Stimulated activated effector memory CD8-positive, alpha-beta T cell treated with anti-CD3 and anti-CD28 coated beads, Interleukin-12 subunit alpha, Interleukin-12 subunit beta, amount 100 ng/mL, for 72 hours (primary cell): ENCODE measurements around the gene SNX24.

Experiments used
- ATAC-seq: fragments of 150-1000 bp; cut with Tn5 transposase; 2 replicates; pipeline ENCODE4 v1.10.0; 2021
- DNase-seq, 2 donors: peaks; one replicate each; pipeline ENCODE4 v3.0.0; 2021 to 2022; ENCODE audit warnings: low spot score in 2 of 2
- H3K27ac Mint-ChIP-seq: one replicate; pipeline ENCODE4 v1.8.0; 2022; ENCODE audit warnings: mild to moderate bottlenecking, mixed read lengths
- H3K36me3 Mint-ChIP-seq: one replicate; pipeline ENCODE4 v1.8.0; 2022; ENCODE audit warnings: mild to moderate bottlenecking, mixed read lengths
- H3K4me1 Mint-ChIP-seq: one replicate; pipeline ENCODE4 v1.8.0; 2022; ENCODE audit warnings: mixed read lengths
- H3K4me3 Mint-ChIP-seq: one replicate; pipeline ENCODE4 v1.8.0; 2022; ENCODE audit warnings: mild to moderate bottlenecking, mixed read lengths
- H3K9me3 Mint-ChIP-seq: one replicate; pipeline ENCODE4 v1.8.0; 2022; ENCODE audit warnings: mixed read lengths

The SNX24 gene

DNA sequence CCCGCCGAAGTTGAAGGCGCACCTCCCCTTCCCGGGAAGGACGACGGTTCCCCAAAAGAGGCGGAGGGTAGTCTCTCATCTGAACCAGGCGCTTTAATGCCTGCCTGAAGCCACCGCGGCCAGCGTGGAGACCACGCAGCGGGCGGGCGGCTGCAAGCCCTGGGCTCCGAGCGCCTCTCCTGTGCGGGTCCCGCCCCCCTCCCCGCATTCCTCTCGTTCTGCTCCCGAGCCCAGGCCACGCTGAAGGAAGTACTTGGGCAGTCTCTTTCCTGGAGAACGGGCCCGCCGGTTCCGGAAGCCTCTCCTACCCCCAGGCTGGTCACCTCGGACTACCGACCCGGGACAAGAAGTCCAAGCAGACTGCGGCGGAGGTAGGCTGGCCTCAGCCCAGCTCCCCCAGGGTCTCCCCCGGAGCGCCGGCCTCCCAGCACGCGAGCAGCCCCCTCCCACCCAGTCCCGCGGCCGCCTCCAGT is 190.5 kb downstream of the SNX24 start:
- peak; percentile 23 for ATAC-seq
- Mint-ChIP-seq H3K36me3 (no peaks in the 10 kb centered on the region), H3K9me3 (no peaks in the 10 kb centered on the region), H3K4me3 (peak overlapping the region; percentile 56), H3K4me1 (peaks cover 13% of the 10 kb centered on the region), H3K27ac (no peak overlapping the region)
- DNase-seq = no peak

DNA sequence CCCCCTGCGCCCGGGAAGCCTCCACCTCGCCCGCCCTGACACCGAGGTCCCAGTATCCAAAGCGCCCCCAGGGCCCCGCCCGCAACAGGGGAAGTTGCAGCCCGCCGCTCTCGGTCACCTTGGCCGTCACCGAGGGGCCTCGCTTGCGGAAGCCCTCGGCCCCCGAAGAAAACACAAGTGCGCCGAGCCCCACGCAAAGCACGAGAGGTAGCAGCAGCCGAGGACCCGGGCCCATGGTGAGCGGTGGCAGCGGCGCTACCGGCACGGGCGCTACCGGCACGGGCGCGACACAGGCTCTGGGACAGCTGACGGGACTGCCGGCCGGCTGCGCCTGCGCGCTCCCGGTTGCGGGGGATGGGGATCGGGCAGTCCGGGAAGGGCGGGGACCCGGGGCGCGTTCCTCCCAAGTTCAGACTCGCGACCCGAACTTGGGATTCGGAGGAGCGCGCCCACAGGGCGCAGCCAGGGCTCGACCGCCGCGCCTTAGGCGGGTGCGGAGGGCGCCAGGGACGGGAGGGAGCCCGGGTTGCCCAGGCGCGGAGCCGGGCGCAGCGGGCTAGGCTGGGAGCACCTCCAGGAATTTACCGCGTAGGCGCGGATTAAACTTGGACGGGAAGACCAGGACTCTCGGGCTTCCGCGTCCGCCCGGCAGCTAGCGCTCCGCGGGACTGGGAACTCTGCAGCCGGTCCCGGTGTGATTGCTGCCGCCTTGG is 191.1 kb downstream of the SNX24 start, which contains the start of gene PPIC:
PPIC (minus strand) TSS at position 335 of the 713 bp plus-strand sequence; CDS start at position 235, 100 bp downstream.
- Mint-ChIP-seq H3K4me1 (peaks cover 13% of the 10 kb centered on the region), H3K9me3 (no peaks in the 10 kb centered on the region), H3K27ac (no peak within 1 kb of the TSS), H3K36me3 (no peaks in the 10 kb centered on the region), H3K4me3 (peak within 1 kb of the TSS; percentile 56)
- ATAC-seq = peak; percentile 57
- peak in 1 of 2 donors; percentile 58 for DNase-seq

DNA sequence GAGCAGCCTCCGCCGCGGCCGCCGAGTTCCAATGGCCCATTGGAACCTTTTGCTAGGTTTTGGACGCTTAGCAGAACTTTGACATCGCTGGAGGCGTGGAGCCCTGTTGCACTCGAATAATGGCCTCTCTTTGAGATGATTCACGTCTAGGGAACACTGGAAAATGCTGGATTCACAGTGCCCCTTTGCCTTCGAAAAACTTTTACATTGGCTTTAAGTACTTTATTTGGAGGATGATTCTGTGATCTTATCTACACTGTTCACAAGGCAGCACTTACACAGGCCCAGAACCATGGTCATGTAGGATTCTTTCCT is 191.6 kb downstream of the SNX24 start:
- DNase-seq (no peak), ATAC-seq (no peak)
- H3K9me3 Mint-ChIP-seq = no peaks in the 10 kb centered on the region
- no peaks in the 10 kb centered on the region for H3K36me3 Mint-ChIP-seq
- no peak overlapping the region for H3K27ac Mint-ChIP-seq
- no peak overlapping the region for H3K4me3 Mint-ChIP-seq
- peaks cover 13% of the 10 kb centered on the region for H3K4me1 Mint-ChIP-seq

GRCh38 chr5:123039673-123040072 is 194.3 kb downstream of the SNX24 start:
- Mint-ChIP-seq H3K4me3 (no peak overlapping the region), H3K4me1 (peaks cover 11% of the 10 kb centered on the region), H3K27ac (no peak overlapping the region), H3K36me3 (no peaks in the 10 kb centered on the region), H3K9me3 (no peaks in the 10 kb centered on the region)
- DNase-seq = no peak
- no peak for ATAC-seq

- H3K9me3 Mint-ChIP-seq = no peaks in the 10 kb centered on the region
- ATAC-seq = no peak
- no peak overlapping the region for H3K27ac Mint-ChIP-seq
- H3K4me1 Mint-ChIP-seq = no peaks in the 10 kb centered on the region
- no peak overlapping the region for H3K4me3 Mint-ChIP-seq
- H3K36me3 Mint-ChIP-seq = no peaks in the 10 kb centered on the region
- no peak for DNase-seq
Measured at GRCh38 chr5:123044926-123045617, 199.7 kb downstream of the SNX24 start.

DNA sequence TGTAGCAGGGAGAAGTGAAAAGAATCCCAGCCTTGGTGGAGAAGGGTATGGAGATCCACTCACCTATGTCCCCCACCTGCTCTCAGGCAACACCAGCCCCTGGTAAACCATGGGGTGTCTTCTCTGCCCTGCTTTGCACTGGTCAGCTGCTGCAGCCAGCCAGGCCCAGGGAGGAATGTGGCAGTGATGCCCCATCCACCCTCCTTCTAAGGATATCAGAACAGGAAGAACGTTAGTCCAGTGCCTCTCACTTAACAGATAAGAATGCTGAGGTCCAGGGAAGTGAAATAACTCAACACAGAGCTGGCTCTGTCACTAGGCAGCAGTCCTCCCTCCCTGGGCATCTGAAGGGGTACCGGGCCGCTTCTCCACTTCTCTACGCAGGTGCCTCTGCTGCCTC is 200.8 kb downstream of the SNX24 start:
- H3K9me3 Mint-ChIP-seq = no peaks in the 10 kb centered on the region
- H3K36me3 Mint-ChIP-seq = no peaks in the 10 kb centered on the region
- no peak for ATAC-seq

DNA sequence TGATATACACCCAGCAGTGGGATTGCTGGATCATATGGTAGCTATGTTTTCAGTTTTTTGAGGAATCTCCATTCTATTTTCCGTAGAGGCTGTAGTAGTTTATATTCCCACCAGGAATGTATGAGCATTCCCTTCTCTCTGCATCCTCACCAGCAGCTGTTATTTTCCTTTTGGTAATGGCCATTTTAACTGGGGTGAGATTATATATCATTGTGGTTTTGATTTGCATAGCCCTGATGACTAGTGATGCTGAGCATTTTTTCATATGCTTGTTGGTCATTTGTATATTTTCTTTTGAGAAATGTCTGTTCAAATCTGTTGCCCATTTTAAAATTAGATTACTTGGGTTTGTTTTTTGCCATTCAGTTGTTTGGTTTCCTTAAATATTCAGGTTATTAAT is 202.3 kb downstream of the SNX24 start:
- peaks cover 7% of the 10 kb centered on the region for H3K9me3 Mint-ChIP-seq
- ATAC-seq (no peak), DNase-seq (no peak)
- no peaks in the 10 kb centered on the region for H3K4me1 Mint-ChIP-seq
- no peak overlapping the region for H3K27ac Mint-ChIP-seq
- no peak overlapping the region for H3K4me3 Mint-ChIP-seq
- no peaks in the 10 kb centered on the region for H3K36me3 Mint-ChIP-seq

More for the DNA sequence above, 200.8 kb downstream of the SNX24 start:
- DNase-seq = no peak
- no peaks in the 10 kb centered on the region for H3K4me1 Mint-ChIP-seq
- no peak overlapping the region for H3K4me3 Mint-ChIP-seq
- H3K27ac Mint-ChIP-seq = no peak overlapping the region

GRCh38 chr5:123051206-123051605 is 205.8 kb downstream of the SNX24 start:
- Mint-ChIP-seq H3K4me1 (no peaks in the 10 kb centered on the region), H3K27ac (no peak overlapping the region), H3K36me3 (no peaks in the 10 kb centered on the region), H3K9me3 (peaks cover 7% of the 10 kb centered on the region), H3K4me3 (no peak overlapping the region)
- no peak for ATAC-seq
- DNase-seq = no peak
